MG63 (cell line): ENCODE data around the gene FAM89B. TPM values are rescaled to one million over a fixed set of nuclear protein-coding genes. Genes with fewer than 3 reads are reported as not detected.
"Not testable (repeated sequence)": the region's sequence is repeated elsewhere in the genome, so short reads cannot be mapped to it uniquely, and the experiment has no call there.

Experiments used
- DNase-seq: peaks from one replicate; pipeline ENCODE4 v3.0.0-alpha.2; 2020
- H3K27me3 ChIP-seq: fragments of 250-450 bp; sonication (Bioruptor Pico); 2 replicates; pipeline ENCODE4 v1.5.1; 2020; ENCODE audit warnings: mild to moderate bottlenecking, moderate library complexity
- H3K36me3 ChIP-seq: fragments of 250-450 bp; sonication (Bioruptor Pico); 2 replicates; pipeline ENCODE4 v1.5.1; 2020; ENCODE audit warnings: mild to moderate bottlenecking, moderate library complexity
- H3K4me3 ChIP-seq: fragments of 250-450 bp; sonication (Bioruptor Pico); 2 replicates; pipeline ENCODE4 v1.5.1; 2020; ENCODE audit warnings: mild to moderate bottlenecking, moderate library complexity
- H3K9me3 ChIP-seq: fragments of 250-450 bp; sonication (Bioruptor Pico); 2 replicates; pipeline ENCODE4 v1.5.1; 2020; ENCODE audit warnings: mild to moderate bottlenecking, moderate library complexity
- total RNA-seq: library from RNA; depleted of rRNA; stranded (reverse); fragments of >200 nt; shearing (Covaris generic); gene quantifications from 2 replicates; pipeline ENCODE4 v1.2.3, GENCODE V29; 2014; ENCODE audit warnings: low replicate concordance

FAM89B gene
- total RNA-seq, 1 experiment from 2014 or later: 66.6 TPM

DNA sequence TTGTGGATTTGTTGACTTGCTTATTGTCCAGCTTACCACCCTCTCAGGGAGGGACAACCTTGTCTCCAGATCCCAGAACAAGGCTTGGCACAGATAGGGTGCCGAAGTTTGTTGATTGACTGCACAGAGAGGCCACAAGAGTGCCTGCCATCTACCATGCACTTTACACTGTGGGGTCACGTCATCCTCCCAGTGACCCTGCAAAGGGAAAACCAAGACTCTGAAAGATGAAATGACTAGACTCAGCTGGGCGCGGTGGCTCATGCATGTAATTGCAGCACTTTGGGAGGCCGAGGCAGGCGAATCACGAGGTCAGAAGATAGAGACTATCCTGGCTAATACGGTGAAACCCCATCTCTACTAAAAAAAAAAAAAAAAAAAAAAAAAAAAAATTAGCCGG lies 9.6 kb upstream of the FAM89B start:
- no peak for DNase-seq
- no peak overlapping the region for H3K4me3 ChIP-seq
- no peaks in the 10 kb centered on the region for H3K27me3 ChIP-seq
- no peaks in the 10 kb centered on the region for H3K9me3 ChIP-seq
- H3K36me3 ChIP-seq: no peaks in the 10 kb centered on the region

- DNase-seq: no peak
- no peaks in the 10 kb centered on the region for H3K9me3 ChIP-seq
- no peaks in the 10 kb centered on the region for H3K36me3 ChIP-seq
Observed at GRCh38 chr11:65563601-65564000, 8.7 kb upstream of the FAM89B start.

DNA sequence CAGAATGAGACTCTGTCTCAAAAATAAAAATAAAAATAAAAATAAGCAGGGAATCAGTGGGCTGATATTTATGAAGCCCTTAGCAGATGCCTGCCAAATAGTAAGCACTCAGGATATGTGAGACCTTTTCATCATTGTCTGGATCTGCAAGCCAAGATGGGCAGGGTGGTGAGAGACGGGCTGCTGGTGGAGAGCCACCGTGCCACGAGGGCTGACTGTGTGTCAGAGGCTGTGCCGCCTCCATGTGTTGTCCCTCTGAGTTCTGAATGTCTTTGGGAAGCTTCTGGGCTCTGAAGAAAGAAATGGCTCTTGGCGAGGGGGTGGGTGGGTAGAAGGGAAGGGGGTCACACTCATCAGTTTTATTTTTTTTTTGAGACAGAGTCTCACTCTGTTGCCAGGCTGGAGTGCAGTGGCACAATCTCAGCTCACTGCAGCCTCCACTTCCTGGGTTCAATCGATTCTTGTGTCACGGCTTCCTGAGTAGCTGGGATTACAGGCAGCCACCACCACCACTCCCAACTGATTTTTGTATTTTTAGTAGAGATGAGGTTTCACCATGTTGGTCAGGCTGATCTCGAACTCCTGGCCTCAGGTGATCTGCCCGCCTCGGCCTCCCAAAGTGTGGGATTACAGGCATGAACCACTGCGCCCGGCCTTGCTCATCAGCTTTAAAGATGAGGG lies 7.3 kb upstream of the FAM89B start:
- not testable (repeated sequence) for H3K4me3 ChIP-seq, H3K27me3 ChIP-seq, H3K36me3 ChIP-seq, H3K9me3 ChIP-seq, DNase-seq

More at GRCh38 chr11:65563601-65564000, 8.7 kb upstream of the FAM89B start:
- no peak overlapping the region for H3K4me3 ChIP-seq
- no peaks in the 10 kb centered on the region for H3K27me3 ChIP-seq

DNA sequence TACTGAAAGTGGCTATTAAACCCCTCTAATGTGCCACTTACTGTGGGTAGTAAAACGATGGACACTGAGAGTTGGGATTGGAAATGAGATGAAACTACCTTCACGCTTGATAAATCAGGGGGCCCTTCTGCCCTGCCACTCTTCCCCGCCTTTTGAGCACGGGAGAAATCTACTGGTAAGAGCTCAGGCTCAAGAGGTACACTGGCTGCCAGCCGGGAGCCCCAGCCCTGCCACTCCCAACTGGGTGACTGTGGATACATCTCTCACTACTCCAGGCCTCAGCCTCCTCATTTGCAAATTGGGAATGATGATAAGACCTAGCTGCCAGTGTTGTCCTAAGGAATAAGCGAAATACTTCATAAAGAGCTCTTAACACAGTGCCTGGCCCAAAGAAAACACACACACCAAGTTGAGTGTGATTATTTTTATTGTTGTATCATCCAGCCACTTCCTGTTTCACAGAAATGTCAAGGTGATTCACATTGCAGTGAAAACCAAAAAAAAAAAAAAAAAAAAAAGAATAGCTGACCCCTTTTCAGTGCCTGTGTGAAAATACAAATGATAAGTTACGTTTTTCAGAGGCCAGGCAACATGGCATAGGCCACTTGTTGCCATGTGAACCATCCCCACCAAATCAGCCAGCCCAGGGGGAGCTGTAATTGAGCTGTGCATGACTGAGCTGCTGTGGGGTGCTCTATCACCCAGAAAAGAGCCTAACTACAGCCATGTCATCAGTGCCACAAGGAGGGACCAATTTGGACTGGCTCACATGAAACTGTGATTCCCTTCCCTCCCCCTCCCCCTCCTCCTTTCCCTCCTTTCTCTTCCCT lies 6.5 kb upstream of the FAM89B start:
- Histone ChIP-seq H3K27me3 (no peaks in the 10 kb centered on the region), H3K4me3 (no peak overlapping the region), H3K36me3 (peaks cover 2% of the 10 kb centered on the region; the same call in 1 of the 2 replicates), H3K9me3 (no peaks in the 10 kb centered on the region)
- no peak for DNase-seq

DNA sequence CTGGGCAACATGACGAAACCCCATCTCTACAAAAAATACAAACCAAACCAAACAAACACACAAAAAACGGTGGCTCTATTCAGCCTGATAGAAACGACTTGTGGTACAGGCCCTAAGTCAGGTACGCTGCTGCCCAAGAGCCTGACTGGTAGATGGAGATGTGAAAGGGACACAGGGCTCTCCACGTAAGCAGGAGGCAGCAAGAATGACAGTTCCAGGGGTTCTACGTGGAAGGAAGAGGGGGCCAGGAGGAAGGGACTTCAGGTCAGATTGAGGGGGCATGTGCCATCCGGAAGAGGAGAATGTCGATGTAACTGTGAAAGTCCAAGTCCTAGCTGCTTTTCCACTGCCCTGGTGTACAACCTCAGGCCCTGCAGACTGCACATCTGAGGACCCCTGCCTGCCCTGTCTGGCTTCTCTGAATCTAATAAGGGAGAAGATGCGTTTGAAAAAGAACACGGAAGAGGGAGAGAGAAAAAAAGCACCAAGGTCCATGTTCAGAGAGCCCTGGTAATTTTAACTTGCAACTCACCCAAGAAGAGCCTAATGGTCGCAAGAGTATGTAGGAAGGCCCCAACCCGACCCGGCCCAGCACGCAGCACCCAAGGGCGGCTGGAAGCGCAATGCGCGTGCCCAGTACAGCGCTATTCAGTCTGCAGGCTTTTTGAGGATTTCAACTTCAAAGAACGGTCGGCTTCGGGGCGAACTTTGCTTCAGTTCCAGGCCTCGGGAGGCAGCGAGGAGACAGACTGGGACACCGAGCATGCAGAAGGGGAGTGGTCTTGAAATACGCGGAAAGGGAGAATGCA lies 3.0 kb upstream of the FAM89B start:
- Histone ChIP-seq H3K36me3 (peaks cover 16% of the 10 kb centered on the region), H3K4me3 (peak overlapping the region; percentile 87), H3K9me3 (no peaks in the 10 kb centered on the region), H3K27me3 (no peaks in the 10 kb centered on the region)
- DNase-seq: no peak

DNA sequence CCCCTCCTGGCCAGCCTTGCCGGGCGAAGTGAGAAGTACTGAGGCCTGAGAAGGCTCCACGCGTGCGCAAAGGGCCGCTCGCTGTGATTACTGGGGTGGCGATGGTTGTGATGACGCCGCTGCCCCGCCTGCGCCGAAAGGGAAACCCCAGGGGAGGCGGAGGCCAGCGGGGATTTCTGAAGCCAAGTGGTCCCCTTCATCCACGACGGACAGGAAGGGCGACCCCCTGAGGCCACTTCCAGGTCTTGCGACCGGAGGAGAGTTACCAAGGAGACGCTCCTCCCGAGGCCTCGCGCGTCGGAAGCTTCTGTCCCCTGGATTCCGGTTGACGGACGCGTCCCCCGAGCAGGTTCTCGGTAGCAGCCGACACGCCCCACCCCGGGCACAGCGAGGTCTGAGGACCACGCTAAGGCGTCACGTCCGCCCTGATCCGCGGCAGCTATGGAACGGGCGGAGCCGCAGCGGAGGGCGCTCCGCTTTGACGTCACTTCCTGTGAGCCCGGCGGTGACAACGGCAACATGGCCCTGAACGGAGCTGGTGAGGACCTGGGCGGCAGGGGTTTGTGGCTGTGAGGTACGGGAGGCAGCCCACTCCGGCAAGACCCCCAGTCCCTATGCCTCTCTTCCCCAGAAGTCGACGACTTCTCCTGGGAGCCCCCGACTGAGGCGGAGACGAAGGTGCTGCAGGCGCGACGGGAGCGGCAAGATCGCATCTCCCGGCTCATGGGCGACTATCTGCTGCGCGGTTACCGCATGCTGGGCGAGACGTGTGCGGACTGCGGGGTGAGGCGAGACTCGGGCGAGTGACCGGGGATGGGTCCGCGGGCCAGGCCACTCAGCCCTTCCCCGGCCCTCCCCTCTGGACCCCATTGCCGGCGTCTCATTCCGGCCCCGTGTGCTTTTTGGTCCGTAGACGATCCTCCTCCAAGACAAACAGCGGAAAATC lies 2.1 kb upstream of the FAM89B start, which contains the start of gene ZNRD2:
ZNRD2 (plus strand) TSS at position 505 of the 946 bp plus-strand sequence; CDS start at position 520, 15 bp downstream.
- Histone ChIP-seq H3K27me3 (no peaks in the 10 kb centered on the region), H3K9me3 (no peaks in the 10 kb centered on the region), H3K4me3 (peak within 1 kb of the TSS; percentile 87), H3K36me3 (peaks cover 16% of the 10 kb centered on the region)
- DNase-seq: peak; percentile 100

- Histone ChIP-seq H3K4me3 (peak overlapping the region; percentile 87), H3K27me3 (no peaks in the 10 kb centered on the region), H3K36me3 (peaks cover 16% of the 10 kb centered on the region), H3K9me3 (no peaks in the 10 kb centered on the region)
- no peak for DNase-seq
Observed at GRCh38 chr11:65571420-65571819, 918 bp upstream of the FAM89B start.

- peak overlapping the region; percentile 55 for H3K4me3 ChIP-seq
- no peaks in the 10 kb centered on the region for H3K9me3 ChIP-seq
- no peaks in the 10 kb centered on the region for H3K27me3 ChIP-seq
- peaks cover 16% of the 10 kb centered on the region for H3K36me3 ChIP-seq
- DNase-seq: no peak
Observed at GRCh38 chr11:65571940-65572339, 398 bp upstream of the FAM89B start.

DNA sequence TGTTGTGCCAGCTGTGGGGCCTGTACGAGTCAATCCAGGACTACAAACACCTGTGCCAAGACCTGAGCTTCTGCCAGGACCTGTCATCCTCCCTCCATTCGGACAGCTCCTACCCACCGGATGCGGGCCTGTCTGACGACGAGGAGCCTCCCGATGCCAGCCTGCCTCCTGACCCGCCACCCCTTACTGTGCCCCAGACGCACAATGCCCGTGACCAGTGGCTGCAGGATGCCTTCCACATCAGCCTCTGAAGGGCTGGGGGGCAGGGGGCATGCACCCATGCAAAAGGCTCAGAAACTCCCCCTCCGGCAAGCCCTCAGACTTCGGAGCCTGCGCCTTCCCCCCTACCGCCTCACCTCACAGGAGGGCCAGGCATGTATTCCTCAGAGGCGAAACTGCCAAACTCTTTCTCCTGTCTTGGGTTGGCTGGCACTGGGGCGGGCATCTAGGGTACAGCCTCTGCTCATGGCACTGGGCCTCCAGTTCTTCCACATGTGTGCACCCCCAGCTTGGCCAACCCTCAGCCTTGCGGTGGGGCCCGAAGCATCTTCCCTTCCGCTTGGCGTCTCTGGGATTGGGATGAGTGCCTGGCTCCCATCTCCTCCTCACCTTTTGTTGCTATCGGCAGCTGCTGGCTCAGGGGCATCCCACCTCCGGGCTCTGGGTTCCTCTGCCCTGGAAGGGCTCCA lies 1.2 kb downstream of the FAM89B start:
- Histone ChIP-seq H3K9me3 (no peaks in the 10 kb centered on the region), H3K4me3 (peak overlapping the region; percentile 55), H3K36me3 (peaks cover 26% of the 10 kb centered on the region), H3K27me3 (no peaks in the 10 kb centered on the region)
- no peak for DNase-seq

DNA sequence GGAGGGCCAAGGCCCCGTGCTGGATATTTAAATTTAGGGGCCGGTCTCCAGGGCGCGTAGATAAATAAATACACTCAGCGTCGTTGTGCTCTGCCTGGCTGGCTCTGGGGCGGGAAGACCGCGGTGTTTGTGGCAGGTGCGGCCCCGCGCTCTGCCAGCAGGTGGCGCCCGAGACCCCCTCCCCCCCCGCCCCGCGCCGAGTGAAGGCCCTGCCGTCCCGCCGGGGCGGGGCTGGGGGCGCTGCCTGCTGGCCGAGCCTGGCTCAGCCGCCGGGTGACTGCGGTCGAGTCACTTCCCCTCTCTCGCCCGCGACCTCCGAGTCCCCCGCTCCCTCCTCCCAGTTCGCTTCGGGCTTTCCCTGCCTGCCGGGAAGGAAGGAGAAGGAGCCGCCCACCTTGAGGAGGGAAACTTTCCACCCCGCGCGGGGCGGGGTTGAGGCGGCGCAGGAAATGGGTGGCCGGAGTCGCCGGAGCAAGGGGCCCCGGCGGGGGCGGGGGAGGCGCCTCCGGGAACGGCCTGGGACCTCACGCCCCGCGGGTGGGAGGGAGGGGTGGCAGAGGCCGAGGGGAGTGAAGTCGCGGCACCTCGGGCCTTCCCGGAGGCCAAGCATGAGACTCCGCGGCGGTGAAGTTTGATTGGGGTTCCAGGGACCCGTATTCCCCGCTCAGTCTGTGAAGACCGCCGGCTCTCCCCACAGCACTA lies 1.9 kb downstream of the FAM89B start:
- H3K36me3 ChIP-seq: peaks cover 31% of the 10 kb centered on the region
- peak; percentile 98 for DNase-seq
- H3K4me3 ChIP-seq: peak overlapping the region; percentile 64
- H3K27me3 ChIP-seq: no peaks in the 10 kb centered on the region
- no peaks in the 10 kb centered on the region for H3K9me3 ChIP-seq

DNA sequence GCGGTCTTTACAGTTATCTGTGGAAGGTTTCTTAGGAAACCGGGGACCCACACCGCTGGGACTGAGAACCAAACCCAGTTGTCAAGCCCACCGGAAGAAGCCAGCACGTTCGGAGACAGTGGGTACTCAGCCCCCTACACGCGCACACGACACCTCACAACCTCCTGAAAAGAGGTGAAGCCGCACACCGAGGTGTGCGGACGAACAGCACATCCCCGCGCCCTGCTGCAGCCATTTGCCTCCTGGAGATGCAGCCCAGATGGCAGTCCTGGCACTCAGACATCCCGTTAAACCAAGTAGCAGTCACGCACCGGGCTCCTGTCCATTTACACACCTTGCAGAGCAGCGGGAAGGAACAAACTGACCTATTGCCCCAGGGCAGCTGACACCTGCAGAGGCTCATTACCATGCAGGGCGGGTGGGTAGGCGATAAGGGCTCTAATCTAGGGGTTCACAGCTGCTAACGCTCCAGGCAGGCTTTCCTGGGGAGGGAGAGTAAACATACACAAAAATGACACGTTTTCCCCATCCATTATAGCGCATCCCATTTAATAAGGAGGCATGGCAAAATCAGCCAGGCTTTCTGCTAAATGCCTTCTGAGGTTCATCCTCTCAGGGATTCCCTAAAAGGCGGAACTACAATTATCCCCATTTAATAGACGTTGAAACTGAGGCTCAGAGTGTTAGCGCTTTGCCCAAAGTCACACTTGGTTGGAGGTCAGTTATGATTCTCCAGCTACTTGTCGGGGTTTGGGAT lies 2.7 kb downstream of the FAM89B start:
- no peaks in the 10 kb centered on the region for H3K27me3 ChIP-seq
- peak overlapping the region; percentile 64 for H3K4me3 ChIP-seq
- DNase-seq: no peak
- no peaks in the 10 kb centered on the region for H3K9me3 ChIP-seq
- H3K36me3 ChIP-seq: peaks cover 35% of the 10 kb centered on the region

DNA sequence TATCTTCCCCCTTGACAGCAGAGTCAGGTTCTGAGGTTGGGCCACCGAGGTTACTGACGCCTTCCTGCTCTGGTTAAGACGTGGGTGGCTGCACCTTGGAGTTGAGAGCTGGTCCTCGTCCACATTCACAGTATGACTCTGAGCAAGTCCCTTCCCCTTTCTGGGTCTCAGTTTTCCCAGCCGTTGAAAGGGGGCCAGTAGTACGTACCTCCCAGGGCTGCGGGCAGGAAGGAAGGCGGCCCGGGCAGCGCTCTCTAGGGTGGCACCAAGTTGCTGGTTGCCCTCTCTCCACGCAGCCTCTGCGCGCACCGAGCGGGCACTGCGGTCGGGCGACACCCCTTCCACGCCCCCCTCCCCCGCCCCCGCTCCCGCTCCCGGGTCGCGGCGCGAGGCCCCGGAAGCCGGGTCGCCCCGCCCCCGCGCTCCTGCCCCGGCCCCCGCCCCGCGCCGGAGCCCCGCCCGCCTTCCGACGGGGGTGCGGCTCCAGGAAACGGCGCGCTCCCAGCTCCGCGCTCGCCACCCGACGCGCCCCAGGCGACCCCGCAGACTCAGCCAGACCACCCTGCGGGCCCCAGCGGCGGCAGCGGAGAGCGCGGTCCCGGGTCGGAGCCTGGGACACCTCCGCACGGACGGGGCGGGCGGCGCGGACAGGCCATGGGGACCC lies 3.4 kb downstream of the FAM89B start, which contains the start of gene EHBP1L1:
EHBP1L1 (plus strand) TSS at position 486 of the 664 bp plus-strand sequence. CDS start 250 bp downstream, outside the sequence.
- Histone ChIP-seq H3K27me3 (no peaks in the 10 kb centered on the region), H3K36me3 (peaks cover 41% of the 10 kb centered on the region), H3K4me3 (peak within 1 kb of the TSS; percentile 64), H3K9me3 (no peaks in the 10 kb centered on the region)
- peak; percentile 79 for DNase-seq

DNA sequence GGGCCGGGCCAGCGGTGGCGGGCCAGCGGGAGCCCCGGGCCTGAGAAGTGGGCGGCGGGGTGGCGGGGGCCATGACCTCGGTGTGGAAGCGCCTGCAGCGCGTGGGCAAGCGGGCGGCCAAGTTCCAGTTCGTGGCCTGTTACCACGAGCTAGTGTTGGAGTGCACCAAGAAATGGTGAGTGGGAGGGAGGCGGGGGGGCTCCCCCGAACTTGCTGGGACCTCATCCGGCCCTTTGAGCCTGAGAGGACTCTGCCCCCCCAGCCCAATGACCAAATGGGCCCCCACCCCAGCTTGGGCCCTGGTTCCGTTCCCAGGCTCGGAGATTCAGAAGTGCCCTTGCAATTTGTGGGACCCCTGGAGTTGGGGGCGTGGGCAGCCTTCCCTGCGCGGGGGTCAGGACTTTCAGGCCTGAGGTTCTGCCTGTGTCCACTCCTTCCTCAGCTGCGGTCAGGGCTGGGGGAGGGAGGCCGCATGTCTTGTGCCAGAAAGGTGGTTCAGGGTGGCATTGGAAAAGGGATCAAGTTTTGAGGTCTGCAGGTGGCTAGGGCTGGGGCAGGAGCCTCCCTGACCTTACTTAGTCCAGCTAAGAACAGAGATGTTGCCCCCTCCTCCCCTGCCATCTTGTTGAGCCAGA lies 4.0 kb downstream of the FAM89B start:
- no peaks in the 10 kb centered on the region for H3K27me3 ChIP-seq
- no peak for DNase-seq

More for the DNA sequence above, 4.0 kb downstream of the FAM89B start:
- H3K9me3 ChIP-seq: no peaks in the 10 kb centered on the region
- peak overlapping the region; percentile 64 for H3K4me3 ChIP-seq
- H3K36me3 ChIP-seq: peaks cover 46% of the 10 kb centered on the region
